Esophagus squamous epithelium (tissue), 4 donors: Measurements from ENCODE around the gene PARP15.

Source experiments
- CTCF ChIP-seq, 6 experiments: fragments of 450-650 bp in 4 of 6; fragments of 200-600 bp in 2 of 6; sonication (generic) in 2 of 6; IDR thresholded peaks; one replicate each; pipeline ENCODE4 v1.5.1; 2016 to 2019; ENCODE audit warnings: antibody characterized with exemption in 6 of 6, mild to moderate bottlenecking in 4 of 6, moderate library complexity in 4 of 6
- POLR2A ChIP-seq, 4 donors: fragments of 450-650 bp; IDR thresholded peaks; one replicate each; pipeline ENCODE4 v1.6.1; 2017; ENCODE audit warnings: antibody characterized with exemption in 4 of 4, mild to moderate bottlenecking in 4 of 4, moderate library complexity in 3 of 4

DNA sequence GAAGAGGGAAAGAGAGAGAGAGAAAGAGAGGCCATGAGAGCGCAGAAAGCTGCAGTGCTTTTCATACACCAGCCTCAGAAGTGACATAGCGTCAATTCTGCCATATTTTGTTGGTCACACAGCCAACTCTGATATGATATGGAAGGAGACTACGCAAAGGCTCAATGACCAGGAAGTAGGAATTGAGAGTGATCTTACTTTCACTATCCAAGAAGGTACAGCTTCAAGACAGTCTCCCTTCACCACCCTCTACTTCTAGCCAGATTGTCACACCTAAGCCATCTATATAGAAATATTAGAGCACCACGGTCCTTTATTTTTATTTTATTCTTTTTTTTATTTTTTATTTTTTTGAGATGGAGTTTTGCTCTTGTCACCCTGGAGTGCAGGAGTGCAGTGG lies 21.1 kb downstream of the PARP15 start:
- TF ChIP-seq CTCF (IDR thresholded peaks at IDR 0.05): no peak
- no peak for TF ChIP-seq POLR2A (IDR thresholded peaks at IDR 0.05)
